IPS-NIHi7 (cell line): ENCODE results near the gene KLK11.

Experiments used
- DNase-seq: peaks from one replicate; pipeline ENCODE4 v3.0.0; 2012; ENCODE audit warnings: mixed read lengths; ENCODE audit errors: extremely low spot score

The KLK11 gene, protein sequence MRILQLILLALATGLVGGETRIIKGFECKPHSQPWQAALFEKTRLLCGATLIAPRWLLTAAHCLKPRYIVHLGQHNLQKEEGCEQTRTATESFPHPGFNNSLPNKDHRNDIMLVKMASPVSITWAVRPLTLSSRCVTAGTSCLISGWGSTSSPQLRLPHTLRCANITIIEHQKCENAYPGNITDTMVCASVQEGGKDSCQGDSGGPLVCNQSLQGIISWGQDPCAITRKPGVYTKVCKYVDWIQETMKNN

DNA sequence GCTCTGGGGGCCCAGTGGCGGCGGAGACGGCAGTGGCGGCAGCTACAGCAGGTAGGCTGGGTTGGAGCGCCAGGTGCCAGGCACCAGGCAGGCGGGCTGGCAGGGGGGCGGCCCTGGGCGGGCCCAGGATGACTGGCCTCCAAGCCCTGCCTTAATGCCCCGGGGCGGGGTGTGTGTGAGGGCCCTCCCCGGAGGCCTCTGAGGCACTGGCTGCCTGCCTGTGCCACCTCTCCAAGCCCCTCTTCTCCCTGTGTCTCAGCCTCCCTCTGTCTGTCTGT is at the start of gene KLK11:
KLK11 (minus strand) TSS at position 63 of the 278 bp plus-strand sequence. CDS start 985 bp downstream, outside the sequence.
- no peak for DNase-seq

DNA sequence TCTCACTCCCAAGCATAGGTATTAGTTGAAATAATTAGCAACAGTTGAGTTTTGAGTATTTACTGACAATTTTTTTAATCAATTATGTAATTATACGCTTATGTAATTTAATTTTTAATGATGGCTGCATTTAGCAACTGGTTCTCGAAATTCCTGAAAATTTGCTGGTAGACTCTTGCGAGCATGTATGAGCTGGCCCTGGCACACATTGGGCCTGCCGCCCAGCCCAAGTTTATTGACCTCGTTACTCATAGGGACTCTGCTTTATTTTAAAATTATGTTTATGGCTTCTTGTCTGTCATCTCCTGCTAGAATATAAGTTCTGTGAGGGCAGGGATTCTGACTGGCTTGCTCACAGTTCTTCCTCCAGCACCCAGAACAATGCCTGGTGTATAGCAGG is 49.6 kb upstream of the KLK11 start:
- no peak for DNase-seq

DNA sequence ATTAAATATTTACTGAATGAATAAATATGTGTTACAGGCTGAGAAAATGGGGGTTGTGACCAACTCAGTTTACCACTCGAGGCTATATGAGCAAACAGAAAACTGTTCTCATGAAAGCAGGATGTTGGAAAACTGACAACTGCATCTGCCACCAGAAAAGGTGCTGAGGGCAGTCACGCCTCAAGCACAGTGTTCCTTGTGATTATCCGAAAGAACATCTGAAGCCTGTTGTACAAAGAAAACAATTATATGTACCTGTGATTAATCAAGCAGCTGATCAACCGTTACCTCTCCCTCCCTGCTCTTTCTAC is 44.6 kb upstream of the KLK11 start:
- no peak for DNase-seq

DNA sequence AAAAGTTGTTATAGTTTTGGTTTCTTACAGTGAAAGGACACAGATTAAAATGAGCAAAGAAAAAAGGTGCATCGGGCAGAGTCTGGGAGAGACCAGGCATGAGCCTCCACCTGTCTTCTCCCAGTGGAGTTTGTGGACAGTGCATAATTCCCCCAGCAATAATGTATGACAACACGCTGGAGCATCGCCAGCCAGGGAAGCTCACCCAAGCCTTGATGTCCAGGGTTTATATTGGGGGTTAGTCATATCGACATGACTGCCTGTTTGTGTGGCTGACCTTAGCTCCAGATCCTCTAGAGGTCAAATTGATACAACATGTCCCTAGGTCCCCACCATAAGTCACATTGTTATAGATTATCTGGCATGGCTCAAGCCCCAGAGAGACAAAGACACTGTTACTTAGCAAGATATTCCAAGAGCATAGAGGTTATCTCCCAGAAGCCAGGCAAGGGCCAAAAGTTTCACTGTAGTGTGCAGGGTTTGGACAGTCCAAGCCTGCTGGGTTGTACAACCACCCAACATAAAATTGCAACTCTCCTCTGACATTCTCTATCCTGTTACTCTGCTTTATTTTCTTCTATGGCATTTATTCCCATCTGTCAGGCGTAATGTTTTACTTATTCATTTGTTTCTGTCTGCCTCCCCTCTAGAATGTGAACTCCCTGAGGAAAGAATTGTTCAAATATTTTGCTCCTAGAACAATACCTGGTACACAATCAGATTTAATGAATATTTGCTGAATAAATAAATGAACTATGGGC is 44.1 kb upstream of the KLK11 start:
- no peak for DNase-seq

DNA sequence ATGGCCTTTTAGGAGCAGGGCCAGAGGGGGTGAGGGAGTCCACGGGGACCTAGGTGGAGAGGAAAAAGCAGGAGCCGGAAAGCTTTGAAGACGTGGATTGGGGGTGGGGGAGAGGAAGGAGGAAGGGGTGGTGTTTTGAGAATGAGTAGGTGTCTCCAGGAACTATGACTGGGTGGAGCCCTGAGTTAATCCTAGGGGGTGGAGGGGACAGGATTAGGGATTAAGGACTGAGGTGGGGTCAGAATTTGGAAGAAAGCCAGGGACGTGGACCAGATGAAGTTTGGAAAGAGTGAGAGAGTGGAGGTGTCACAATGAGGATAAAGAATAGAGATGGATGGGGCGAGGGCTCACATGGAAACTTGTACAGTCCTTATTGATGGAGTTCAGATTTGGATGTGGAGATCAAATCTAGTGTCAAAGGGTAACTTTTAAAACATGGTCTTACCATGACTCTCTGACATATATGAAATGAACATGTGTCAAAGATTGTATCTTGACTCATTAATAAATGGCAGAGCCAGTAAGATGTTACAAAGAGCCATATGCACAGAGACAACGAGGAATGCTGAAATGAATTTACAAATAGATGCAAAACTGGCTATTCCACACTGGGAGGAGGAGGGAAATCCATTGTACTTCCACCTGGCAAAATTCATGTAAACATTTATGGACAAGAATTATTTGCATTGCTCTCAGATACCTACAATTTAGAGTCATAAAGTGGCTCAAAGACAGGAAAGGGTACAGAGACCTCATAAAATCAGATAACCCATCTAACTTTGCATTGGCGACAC is 40.2 kb upstream of the KLK11 start:
- DNase-seq = no peak

DNA sequence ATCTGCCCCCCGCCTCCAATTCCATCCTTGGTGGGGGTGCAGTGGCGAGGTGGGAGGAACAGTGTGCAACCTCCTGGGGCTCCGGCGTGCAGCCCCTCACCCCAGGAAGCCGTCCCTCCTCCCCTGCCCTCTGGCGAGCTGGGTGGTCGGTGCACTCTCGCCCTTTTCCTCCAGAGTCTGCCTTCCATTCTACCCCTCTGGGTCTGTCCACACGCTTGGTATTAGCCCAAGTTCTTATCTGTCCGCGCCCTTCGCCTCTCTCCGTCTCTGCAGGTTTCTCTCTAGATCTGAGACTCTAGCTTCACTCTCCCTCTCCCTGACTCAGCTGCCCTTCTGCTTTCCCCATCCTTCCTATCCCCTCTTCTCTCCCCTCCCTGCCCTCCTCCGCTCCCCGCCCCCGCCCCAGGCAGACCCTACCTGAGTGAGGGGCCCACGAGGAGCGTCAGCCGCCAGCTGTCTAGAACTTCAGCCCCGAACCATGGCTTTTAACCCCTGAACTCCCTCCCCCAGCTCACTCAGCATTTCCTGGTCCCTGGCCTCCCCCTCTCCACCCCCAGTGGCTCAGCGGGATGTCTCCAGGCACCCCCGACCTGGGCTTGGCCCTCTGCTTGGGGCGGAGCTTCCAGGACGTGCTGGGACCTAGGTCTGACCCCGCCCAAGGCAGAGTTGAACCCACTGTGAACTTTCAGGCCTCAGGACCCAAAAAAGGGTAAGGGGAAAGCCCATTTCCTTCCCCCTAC is 39.0 kb upstream of the KLK11 start:
- peak; percentile 57 for DNase-seq

DNA sequence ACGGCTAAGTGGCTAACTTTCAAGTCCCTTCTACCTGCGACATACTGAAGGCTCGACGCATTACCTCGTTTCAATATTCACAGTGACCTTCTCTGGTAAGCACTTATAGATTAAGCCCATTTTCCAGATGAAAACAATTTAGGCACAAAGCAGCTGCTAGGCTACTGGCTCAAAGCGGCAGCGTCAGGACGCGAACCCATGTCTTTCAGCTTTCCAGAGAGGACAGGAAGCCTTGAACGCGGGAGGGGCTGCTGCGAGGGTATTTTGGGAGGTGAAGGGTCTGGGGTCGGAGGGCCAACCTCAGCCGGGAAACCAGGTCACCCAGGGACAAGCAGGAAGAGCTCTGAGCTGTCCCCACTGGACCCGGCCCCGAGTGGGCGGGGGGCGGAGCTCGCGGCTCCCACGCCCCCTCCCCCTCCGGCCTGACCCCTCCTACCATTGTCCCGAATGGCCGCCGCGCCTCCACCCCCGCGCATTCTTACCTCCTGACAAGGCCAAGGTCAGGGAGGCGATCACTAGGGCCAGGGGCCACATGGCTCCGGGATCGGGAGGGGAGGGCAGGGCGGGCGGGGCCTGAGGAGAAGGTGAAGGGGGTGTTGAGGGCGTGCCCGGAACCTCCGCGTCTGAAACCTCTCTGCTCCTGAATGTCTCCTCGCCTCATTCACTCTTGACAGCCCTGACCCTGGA is 38.3 kb upstream of the KLK11 start, which contains the start of gene KLK13:
KLK13 (minus strand) TSS at position 559 of the 687 bp plus-strand sequence; CDS start at position 534, 25 bp downstream.
- DNase-seq = peak; percentile 96

GRCh38 chr19:51063664-51064063 is 37.2 kb upstream of the KLK11 start:
- no peak for DNase-seq

GRCh38 chr19:51060973-51061372 is 34.6 kb upstream of the KLK11 start:
- DNase-seq = no peak

- DNase-seq = no peak
These were observed 33.9 kb upstream of the KLK11 start for GRCh38 chr19:51060336-51060735.

GRCh38 chr19:51059715-51060114 is 33.3 kb upstream of the KLK11 start:
- no peak for DNase-seq

GRCh38 chr19:51055866-51056265 is 29.4 kb upstream of the KLK11 start:
- DNase-seq = no peak

DNA sequence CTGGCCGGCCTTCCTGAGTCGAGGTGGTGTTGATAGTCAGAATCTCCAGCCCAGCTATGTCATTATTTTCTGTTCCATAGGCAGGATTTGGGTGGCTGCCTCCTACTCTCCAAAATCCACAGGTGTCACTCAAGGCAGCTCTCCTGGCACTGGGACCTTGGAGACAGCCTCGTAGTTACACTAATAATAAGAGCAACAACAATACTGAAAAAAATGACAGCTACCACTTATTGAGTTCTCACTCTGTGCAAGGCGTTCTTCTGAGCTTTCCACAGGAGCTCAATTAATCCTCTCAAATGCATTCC is 20.6 kb upstream of the KLK11 start:
- DNase-seq = no peak

- DNase-seq = no peak
These were observed 17.9 kb upstream of the KLK11 start for GRCh38 chr19:51044327-51044726.

DNA sequence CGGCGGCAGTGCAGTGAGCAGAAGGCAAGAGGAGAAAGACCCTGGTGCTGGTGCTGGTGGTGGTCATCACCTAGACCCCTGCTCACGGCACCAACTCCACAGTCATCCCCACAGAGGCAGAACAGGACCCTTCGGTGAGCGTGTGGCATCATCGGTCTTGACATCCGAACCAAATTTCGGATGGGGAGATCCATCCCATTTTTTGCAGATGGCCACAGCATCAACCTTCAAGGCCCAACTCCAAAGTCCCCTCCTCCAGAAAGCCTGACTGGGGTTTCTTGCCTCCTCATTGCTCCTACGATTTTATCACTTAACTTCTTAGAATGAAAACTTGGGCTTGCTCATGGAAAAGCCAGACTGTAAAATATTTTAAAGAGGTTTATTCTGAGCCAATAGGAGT is 17.1 kb upstream of the KLK11 start:
- DNase-seq = no peak

GRCh38 chr19:51040151-51040550 is 13.7 kb upstream of the KLK11 start:
- DNase-seq = no peak

DNA sequence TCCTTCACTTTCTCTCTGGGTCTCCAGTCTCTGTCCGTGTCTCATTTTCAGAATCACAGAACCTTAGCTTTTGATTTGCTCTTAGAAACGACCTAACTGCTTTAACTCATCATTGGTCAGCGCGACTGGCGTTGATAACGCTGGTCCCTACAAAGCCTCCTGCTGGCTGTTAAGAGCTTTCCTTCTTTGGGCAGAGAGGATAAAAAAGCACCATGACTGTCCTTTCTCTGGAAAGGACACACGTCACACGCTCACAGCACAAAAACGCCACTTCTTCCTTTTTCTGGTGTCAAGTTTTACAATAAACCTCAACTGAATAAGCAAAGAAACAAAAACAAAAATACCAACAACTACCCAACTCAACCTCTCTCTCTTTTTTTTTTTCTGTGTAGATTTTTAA is 10.1 kb upstream of the KLK11 start:
- no peak for DNase-seq

DNA sequence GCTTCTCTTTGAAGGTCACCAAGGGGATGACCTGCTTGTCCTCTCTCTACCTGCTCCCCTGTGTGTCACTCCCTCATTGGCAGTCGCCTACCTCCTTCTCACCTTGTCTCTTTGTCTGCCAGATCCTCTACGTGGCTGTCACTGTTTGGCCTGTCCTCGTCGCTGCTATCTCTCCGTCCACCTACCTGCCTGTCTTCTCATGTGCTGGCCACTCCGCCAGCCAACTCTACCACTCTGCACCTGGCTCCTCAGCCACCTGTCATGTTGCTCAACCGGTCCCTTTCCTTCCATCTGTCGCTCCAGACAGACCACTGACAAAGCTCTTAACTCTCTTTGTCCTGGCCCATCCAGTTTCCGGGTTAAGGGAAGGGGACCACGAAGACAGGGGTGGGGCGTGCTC is 8.3 kb upstream of the KLK11 start, which contains the start of gene KLK12:
KLK12 (minus strand) TSS at position 299 of the 400 bp plus-strand sequence. CDS start 381 bp downstream, outside the sequence.
- DNase-seq = no peak

DNA sequence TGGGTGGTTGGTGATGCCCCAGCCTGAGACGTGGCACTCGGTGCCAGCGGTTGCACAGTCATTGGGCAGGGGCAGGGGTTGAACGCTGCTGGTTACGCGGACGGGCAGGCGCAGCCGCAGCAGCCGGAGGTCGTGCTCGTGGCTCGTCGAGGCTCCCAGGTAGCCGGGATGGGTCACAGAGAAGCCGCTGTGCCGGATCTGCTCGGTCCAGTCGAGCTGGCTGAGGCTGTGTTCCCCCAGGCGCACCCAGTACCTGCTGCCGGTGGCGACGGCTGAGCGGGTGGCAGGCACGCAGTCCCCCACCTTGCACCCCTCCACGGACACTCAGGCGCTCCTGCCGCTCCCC is 5.4 kb upstream of the KLK11 start:
- DNase-seq = no peak

DNA sequence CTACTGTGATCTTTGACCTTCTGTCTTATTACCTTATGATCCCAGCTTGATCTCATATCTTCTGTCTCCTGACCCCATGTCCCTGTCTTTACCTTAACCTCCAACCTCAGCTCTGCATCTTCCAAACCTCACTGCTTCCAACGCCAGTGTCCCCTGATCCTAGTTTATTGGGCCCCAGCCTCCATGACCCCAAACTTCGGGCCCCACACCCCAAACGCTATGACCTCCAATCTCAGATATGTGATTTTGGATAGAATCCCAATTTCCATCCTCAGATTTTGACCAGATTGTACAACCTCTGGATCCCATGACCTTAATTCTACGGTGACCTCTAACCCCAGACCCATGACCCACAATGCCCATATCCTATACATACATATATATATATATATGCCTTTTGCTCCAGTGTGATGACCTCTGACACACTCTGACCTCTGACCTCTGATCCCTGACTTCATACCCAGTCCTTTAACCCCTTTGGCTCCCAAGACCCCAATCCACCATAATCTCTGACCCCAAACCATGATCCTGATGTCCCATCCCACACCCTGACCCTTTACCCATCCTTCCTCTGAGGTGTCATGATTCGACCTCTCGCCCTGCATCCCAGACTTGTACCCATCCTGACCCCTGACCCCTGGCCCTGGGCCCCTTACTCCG is 4.9 kb upstream of the KLK11 start:
- no peak for DNase-seq

DNA sequence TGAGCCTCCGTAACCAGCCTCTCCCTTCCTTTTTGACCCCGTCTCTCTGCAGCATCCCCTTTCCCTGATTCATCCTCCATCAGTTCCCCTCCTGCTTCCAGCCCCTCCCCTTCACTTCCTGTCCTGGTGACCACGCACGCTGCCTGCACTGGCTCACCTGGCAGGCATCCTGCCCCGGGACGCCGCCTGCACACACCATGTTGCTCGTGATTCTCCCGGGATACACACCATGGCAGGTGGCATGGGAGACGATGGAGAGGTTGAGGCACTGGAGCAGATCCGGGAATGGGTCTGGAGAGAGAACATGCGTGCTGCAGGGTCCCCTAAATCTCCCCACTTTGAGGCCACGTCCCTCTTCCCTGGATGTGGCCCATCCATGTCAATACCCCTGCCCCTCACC is 4.2 kb upstream of the KLK11 start:
- DNase-seq = peak; percentile 26
